Right cardiac atrium (tissue), 5 donors: ENCODE data around the gene KDM1B. TPM values are rescaled to one million over a fixed set of nuclear protein-coding genes. Genes with fewer than 3 reads are reported as not detected.
"Not testable (repeated sequence)": the region's sequence is repeated elsewhere in the genome, so short reads cannot be mapped to it uniquely, and the experiment has no call there.

Source experiments
- ATAC-seq, 2 donors: fragments of 200-7000 bp; cut with Tn5 transposase; one replicate each; pipeline versions ENCODE4 v1.8.0 to v1.9.1; 2020; ENCODE audit warnings: moderate library complexity in 2 of 2, mild to moderate bottlenecking in 1 of 2
- DNase-seq, 3 donors: peaks; one replicate each; pipeline ENCODE4 v3.0.0-alpha.2; 2020
- H3K27ac ChIP-seq: one replicate; pipeline ENCODE4 v1.5.1; 2013; ENCODE audit warnings: mild to moderate bottlenecking, low read length, control low read depth, moderate library complexity
- H3K27me3 ChIP-seq: one replicate; pipeline ENCODE4 v1.6.1; 2013; ENCODE audit not compliant: control insufficient read depth, insufficient read depth
- H3K4me1 ChIP-seq: one replicate; pipeline ENCODE4 v1.6.1; 2013; ENCODE audit warnings: low read length; ENCODE audit not compliant: control insufficient read depth, insufficient read depth
- H3K4me3 ChIP-seq: one replicate; pipeline ENCODE4 v1.5.1; 2013; ENCODE audit warnings: low read length, control low read depth
- H3K9me3 ChIP-seq: one replicate; pipeline ENCODE4 v1.6.1; 2013; ENCODE audit warnings: low read length; ENCODE audit not compliant: control insufficient read depth
- WGBS: extraction: QIAGEN DNeasy Blood & Tissue Kit; methylation state at CpG from one replicate; pipeline ENCODE4 v1.1.7; 2013; 5-methylcytosine and 5-hydroxymethylcytosine counted together
- intact Hi-C, 4 donors: fragments of 100-400 bp; cut with DNase I; formaldehyde crosslinking; loops; one replicate each; pipeline versions ENCODE4 v1.11.0 to v1.14.0; 2022 to 2023
- polyA plus RNA-seq: library from polyadenylated mRNA; stranded (reverse); fragments of 200-250 nt; gene quantifications from one replicate; pipeline ENCODE4 v1.2.3, GENCODE V29; 2013
- total RNA-seq, 4 donors: library from RNA; stranded (reverse); fragmentation: NEBNext Ultra II Directional; extraction: Animal tissue kit (Norgen Biotek cat#: 25700); gene quantifications; one replicate each; pipeline ENCODE4 v1.2.1, GENCODE V29; 2021
- donor health status: healthy with polysubstance abuse.
- donor health status: DM: no; HTN: yes; CAD: no.
- donor health status: DM: no; HTN: no; CAD: no.
- donor health status: DM: no; HTN: yes; CAD: no; lungs with severe emphysema.
- donor health status: DM: yes; HTN: yes; CAD: no.

Gene KDM1B
- total and polyA plus RNA-seq, 5 donors, result 4.0 to 14.9 (median 14.6) TPM

GRCh38 chr6:18171871-18172270 lies 16.6 kb downstream of the KDM1B start:
- H3K4me3 ChIP-seq, result no peak overlapping the region
- ATAC-seq (no peak), DNase-seq (no peak)
- 78% methylated on average over 7 of the region's 7 CpGs for WGBS
- intact Hi-C loops, result no loop called here
- no peaks in the 10 kb centered on the region for H3K27me3 ChIP-seq
- H3K4me1 ChIP-seq, result no peaks in the 10 kb centered on the region
- no peak overlapping the region for H3K27ac ChIP-seq
- H3K9me3 ChIP-seq, result no peaks in the 10 kb centered on the region

DNA sequence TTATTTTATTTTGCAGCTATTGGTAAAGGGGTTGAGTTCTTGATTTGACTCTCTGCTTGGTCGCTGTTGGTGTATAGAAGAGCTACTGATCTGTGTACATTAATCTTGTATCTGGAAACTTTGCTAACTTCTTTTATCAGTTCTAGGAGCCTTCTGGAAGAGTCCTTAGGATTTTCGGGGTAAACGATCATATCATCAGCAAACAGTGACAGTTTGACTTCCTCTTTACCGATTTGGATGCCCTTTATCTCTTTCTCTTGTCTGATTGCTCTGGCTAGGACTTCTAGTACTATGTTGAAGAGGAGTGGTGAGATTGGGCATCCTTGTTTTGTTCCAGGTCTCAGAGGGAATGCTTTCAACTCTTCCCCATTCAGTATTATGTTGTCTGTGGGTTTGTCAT lies 21.0 kb downstream of the KDM1B start:
- H3K4me1 ChIP-seq, H3K9me3 ChIP-seq, H3K4me3 ChIP-seq, H3K27me3 ChIP-seq, ATAC-seq, H3K27ac ChIP-seq, DNase-seq, intact Hi-C loops: not testable (repeated sequence)
- WGBS, result 62% methylated on average over 4 of the region's 4 CpGs

DNA sequence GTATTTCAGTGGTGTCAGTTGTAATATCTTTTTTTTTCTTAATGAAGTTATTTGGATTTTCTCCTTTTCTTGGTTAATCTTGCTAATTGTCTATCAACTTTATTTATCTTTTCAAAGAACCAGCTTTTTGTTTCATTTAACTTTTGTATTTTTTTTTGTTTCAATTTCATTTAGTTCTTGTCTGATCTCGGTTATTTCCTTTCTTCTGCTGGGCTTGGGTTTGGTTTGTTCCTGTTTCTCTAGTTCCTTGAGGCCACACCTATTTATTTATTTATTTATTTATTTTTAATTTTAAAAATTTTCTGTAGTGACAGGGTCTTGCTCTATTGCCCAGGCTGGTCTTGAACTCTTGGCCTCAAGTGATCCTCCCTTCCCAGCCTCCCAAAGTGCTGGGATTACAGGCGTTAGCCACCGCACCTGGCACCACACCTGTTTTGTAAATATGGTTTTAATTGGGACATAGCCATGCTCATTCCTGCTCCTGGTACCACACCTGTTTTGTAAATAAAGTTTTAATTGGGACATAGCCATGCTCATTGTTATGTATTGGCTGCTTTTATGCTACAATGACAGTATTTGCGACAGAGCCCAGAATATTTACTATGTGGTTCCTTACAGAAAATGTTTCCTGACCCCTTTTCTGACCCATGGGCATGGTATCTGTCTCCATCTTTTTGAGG lies 22.2 kb downstream of the KDM1B start:
- DNase-seq (no peak), ATAC-seq (no peak)
- Histone ChIP-seq H3K27me3 (no peaks in the 10 kb centered on the region), H3K27ac (no peak overlapping the region), H3K9me3 (no peaks in the 10 kb centered on the region), H3K4me3 (no peak overlapping the region), H3K4me1 (no peaks in the 10 kb centered on the region)
- intact Hi-C loops, result no loop called here
- 94% methylated on average over 4 of the region's 4 CpGs for WGBS

DNA sequence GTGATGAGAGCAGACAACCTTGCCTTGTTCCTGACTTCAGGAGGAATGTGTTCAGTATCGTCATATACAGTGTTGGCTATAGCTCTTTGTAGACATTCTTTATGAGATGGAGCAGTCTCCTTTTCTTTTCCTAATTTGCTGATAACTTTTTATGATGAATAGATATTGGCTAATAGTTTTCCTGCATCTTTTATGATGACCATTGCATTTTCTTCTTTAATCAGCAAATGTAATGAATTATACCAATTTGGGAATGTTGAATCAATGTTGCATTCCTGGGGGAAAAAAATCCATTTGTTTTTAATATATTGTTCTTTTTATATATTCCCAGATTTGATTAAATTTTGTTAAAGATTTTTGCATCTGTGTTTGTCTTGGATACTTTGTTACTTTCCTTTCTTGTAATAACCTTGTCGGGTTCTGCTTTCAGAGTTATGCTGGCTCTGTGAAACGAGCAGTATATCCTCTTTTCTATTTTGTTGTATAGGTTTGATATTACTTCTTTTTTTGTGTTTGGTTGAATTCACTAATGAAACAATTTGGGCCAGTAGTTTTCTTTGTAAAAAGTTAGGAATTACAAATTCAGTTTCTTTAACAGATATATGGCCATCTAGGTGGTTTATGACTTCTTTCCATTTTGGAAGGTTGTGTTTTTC lies 23.9 kb downstream of the KDM1B start:
- DNase-seq, result no peak
- ATAC-seq, result no peak
- Histone ChIP-seq H3K27ac (no peak overlapping the region), H3K27me3 (no peaks in the 10 kb centered on the region), H3K9me3 (no peaks in the 10 kb centered on the region), H3K4me1 (no peaks in the 10 kb centered on the region), H3K4me3 (no peak overlapping the region)
- 81% methylated on average over 3 of the region's 3 CpGs for WGBS
- intact Hi-C loops, result no loop called here

GRCh38 chr6:18179770-18180356 lies 24.6 kb downstream of the KDM1B start:
- Histone ChIP-seq H3K9me3 (no peaks in the 10 kb centered on the region), H3K27me3 (no peaks in the 10 kb centered on the region), H3K4me3 (no peak overlapping the region), H3K27ac (no peak overlapping the region), H3K4me1 (no peaks in the 10 kb centered on the region)
- intact Hi-C loops, result no loop called here
- DNase-seq, result peak in 1 of 3 donors; percentile 57
- peak; percentile 41 for ATAC-seq
- 80% methylated on average over 5 of the region's 5 CpGs for WGBS

- Histone ChIP-seq H3K27ac (no peak overlapping the region), H3K4me3 (no peak overlapping the region), H3K27me3 (no peaks in the 10 kb centered on the region), H3K4me1 (peaks cover 1% of the 10 kb centered on the region), H3K9me3 (no peaks in the 10 kb centered on the region)
- intact Hi-C loops, result no loop called here
- ATAC-seq (no peak), DNase-seq (no peak)
- WGBS, result 76% methylated on average over 4 of the region's 4 CpGs
Observed at GRCh38 chr6:18182568-18182967, 27.3 kb downstream of the KDM1B start.

DNA sequence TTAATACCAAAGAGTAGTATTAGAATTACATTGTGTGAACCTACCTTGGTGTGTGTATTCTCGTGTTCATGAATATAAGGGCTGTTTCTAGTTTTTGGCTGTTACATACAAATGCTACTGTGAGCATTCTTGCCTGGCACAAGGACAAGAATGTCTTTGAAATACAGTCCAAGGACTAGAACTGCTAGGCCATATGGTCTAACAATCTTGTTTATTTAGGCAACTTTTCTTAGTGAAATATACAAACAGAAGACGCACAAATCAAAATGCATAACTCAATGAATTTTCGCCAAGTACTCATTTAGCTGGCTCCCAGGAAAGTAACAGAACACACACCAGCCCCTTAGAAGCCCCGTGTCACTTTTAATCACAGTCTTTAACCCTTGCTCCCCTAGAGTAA lies 28.5 kb downstream of the KDM1B start:
- H3K4me1 ChIP-seq, result peaks cover 1% of the 10 kb centered on the region
- ATAC-seq, result no peak
- WGBS, result 62% methylated on average over 4 of the region's 4 CpGs
- H3K27ac ChIP-seq, result no peak overlapping the region
- no peaks in the 10 kb centered on the region for H3K9me3 ChIP-seq
- no peak for DNase-seq
- no peaks in the 10 kb centered on the region for H3K27me3 ChIP-seq
- H3K4me3 ChIP-seq, result no peak overlapping the region
- intact Hi-C loops, result no loop called here

DNA sequence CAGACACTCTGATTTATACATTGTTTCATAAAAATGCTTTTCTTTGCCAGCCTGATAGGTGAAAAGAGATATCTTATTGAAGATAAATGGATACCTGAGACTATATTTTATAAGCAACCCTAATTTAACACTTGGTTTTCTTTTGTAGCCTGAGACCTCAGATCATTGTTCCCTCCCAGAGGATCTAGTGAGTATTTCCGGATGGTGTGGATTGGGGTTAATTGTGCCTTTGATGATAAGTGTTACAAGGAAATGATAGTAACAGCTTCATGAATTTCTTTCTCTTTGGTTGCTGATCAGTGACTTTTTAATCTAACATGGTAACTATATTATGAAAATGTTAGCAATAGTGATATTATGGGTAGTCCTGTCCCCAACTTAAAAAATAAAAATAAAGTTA lies 30.4 kb downstream of the KDM1B start:
- ATAC-seq (no peak), DNase-seq (no peak)
- no peak overlapping the region for H3K27ac ChIP-seq
- no peak overlapping the region for H3K4me3 ChIP-seq
- H3K4me1 ChIP-seq, result peaks cover 1% of the 10 kb centered on the region
- H3K27me3 ChIP-seq, result no peaks in the 10 kb centered on the region
- intact Hi-C loops, result no loop called here
- WGBS, result 54% methylated on average over 1 of the region's 1 CpG
- no peaks in the 10 kb centered on the region for H3K9me3 ChIP-seq

DNA sequence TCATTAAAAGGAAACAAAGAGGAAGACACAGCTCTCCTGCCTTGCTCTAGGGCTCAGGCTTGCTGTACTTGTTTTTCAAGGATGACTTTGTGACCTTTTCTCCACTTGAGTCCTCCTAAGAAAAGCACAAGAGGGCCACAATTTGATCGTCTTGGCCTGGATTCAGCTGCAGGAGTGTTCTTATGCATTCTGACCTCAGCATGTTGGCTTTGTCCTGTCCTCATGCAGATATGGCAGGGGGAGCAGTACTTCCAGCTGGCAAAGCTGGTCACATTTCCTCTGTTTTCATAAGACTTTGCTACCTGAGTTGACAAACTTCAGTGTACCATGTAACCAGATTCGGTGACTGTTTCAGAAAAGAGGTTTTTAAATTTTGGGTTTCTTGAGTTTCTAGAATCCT lies 30.8 kb downstream of the KDM1B start:
- ATAC-seq, result no peak
- H3K27ac ChIP-seq, result no peak overlapping the region
- no peaks in the 10 kb centered on the region for H3K9me3 ChIP-seq
- no peak overlapping the region for H3K4me3 ChIP-seq
- peaks cover 1% of the 10 kb centered on the region for H3K4me1 ChIP-seq
- 65% methylated on average over 2 of the region's 2 CpGs for WGBS
- intact Hi-C loops, result no loop called here
- no peaks in the 10 kb centered on the region for H3K27me3 ChIP-seq
- DNase-seq, result no peak

- DNase-seq (no peak), ATAC-seq (no peak)
- Histone ChIP-seq H3K27me3 (no peaks in the 10 kb centered on the region), H3K4me1 (peaks cover 1% of the 10 kb centered on the region), H3K27ac (no peak overlapping the region), H3K4me3 (no peak overlapping the region), H3K9me3 (no peaks in the 10 kb centered on the region)
- intact Hi-C loops, result no loop called here
- WGBS, result 91% methylated on average over 4 of the region's 4 CpGs
Observed at GRCh38 chr6:18186540-18187250, 31.5 kb downstream of the KDM1B start.

- Histone ChIP-seq H3K27ac (no peak overlapping the region), H3K4me3 (no peak overlapping the region), H3K4me1 (peaks cover 1% of the 10 kb centered on the region), H3K9me3 (no peaks in the 10 kb centered on the region), H3K27me3 (no peaks in the 10 kb centered on the region)
- 93% methylated on average over 10 of the region's 10 CpGs for WGBS
- intact Hi-C loops, result no loop called here
- DNase-seq (no peak), ATAC-seq (no peak)
Observed at GRCh38 chr6:18187701-18188100, 32.5 kb downstream of the KDM1B start.
